ENCODE data around the gene TSSC4. TPM values are rescaled to one million over a fixed set of nuclear protein-coding genes. Genes with fewer than 3 reads are reported as not detected.

The TSSC4 gene
- total RNA-seq, 1 donor from 2014 or later, result 70.0 TPM

DNA sequence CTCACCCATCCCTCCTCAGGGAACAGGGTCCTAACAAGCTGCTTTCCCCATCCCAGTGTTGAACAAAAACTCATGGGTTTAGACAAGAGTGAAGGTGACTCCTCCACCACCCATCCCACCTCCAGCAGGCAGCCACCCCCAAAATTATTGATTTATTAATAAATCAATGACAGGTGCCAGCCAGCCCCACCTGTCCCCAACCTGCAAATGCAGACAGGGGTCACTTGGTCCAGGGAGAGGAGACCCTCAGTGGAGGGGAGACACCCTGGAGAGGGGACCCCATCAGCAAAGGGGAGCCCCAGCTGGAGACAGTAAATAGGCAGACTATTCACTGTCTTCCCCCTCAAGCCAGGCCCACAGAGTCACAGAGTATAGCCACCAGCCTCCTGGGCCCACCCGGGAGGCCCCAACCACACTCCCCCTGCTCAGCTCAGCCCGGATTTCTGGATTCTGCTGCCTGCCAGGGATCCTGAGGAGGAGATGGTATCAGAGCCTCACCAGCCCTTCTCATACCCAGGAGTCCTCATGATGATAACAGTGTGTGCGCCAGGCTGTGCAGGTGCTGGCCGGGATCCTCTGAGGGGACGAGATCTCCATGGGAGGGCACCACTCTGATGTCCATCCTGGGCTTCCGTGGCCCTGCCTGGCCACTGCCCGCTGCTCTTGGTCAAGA, 32.2 kb upstream of the TSSC4 start:
- H3K27ac ChIP-seq (ENCODE audit: low read depth, low read length), result no peak overlapping the region
- Mint-ChIP-seq H3K27me3 (ENCODE audit: low read depth, unreplicated experiment) (peaks cover 15% of the 10 kb centered on the region), H3K36me3 (ENCODE audit: low read depth, unreplicated experiment) (peaks cover 22% of the 10 kb centered on the region), H3K4me3 (ENCODE audit: unreplicated experiment) (no peak overlapping the region), H3K4me1 (ENCODE audit: low read depth, unreplicated experiment) (no peaks in the 10 kb centered on the region), H3K9me3 (ENCODE audit: unreplicated experiment) (peaks cover 3% of the 10 kb centered on the region), H3K27ac (ENCODE audit: unreplicated experiment) (no peak overlapping the region)
- no peaks in the 10 kb centered on the region for H3K79me2 ChIP-seq (ENCODE audit: insufficient read depth, low read length)
- H3K27me3 ChIP-seq (ENCODE audit: insufficient read depth, low read length), result no peaks in the 10 kb centered on the region
- H3K4me3 ChIP-seq (ENCODE audit: insufficient read depth, low read depth, low read length), result no peak overlapping the region
- no peak overlapping the region for H2AFZ ChIP-seq (ENCODE audit: low read depth, low read length)
- DNase-seq (ENCODE audit: low read depth), result no peak
- FAIRE-seq, result no peak
- H4K20me1 ChIP-seq (ENCODE audit: insufficient read depth, low read length), result no peaks in the 10 kb centered on the region
- no peak overlapping the region for H3K9ac ChIP-seq (ENCODE audit: low read length)
- TF ChIP-seq, protein P1, sequence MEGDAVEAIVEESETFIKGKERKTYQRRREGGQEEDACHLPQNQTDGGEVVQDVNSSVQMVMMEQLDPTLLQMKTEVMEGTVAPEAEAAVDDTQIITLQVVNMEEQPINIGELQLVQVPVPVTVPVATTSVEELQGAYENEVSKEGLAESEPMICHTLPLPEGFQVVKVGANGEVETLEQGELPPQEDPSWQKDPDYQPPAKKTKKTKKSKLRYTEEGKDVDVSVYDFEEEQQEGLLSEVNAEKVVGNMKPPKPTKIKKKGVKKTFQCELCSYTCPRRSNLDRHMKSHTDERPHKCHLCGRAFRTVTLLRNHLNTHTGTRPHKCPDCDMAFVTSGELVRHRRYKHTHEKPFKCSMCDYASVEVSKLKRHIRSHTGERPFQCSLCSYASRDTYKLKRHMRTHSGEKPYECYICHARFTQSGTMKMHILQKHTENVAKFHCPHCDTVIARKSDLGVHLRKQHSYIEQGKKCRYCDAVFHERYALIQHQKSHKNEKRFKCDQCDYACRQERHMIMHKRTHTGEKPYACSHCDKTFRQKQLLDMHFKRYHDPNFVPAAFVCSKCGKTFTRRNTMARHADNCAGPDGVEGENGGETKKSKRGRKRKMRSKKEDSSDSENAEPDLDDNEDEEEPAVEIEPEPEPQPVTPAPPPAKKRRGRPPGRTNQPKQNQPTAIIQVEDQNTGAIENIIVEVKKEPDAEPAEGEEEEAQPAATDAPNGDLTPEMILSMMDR (IDR thresholded peaks at IDR 0.05; ENCODE audit: insufficient read depth, low read depth, low read length), result no peak
- TF ChIP-seq EZH2 (IDR thresholded peaks at IDR 0.05; ENCODE audit: insufficient read depth, low read length), result no peak
- H3K9me3 ChIP-seq (ENCODE audit: insufficient read depth, low read depth, low read length), result no peaks in the 10 kb centered on the region
- H3K36me3 ChIP-seq (ENCODE audit: insufficient read depth, low read length), result no peaks in the 10 kb centered on the region
- H3K4me2 ChIP-seq (ENCODE audit: low read length), result no peak overlapping the region
- H3K4me1 ChIP-seq (ENCODE audit: insufficient read depth, low read length), result peaks cover 4% of the 10 kb centered on the region

DNA sequence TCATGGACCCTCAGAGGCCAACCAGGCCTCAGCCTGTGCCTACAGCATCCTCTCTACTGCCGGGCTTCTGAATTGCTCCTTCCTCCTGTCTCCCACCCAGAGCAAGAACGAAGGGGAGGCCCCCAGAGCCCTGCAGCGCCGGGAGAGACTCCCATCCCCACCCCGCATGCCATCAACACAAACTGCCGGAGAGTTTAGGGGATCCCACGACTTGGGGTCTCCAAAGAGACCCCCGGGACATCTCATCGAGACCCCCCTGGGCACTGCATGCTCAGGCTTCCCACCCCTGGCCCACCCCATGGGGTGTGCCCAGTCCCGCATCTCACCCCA, 31.7 kb upstream of the TSSC4 start:
- no peak overlapping the region for H3K4me3 Mint-ChIP-seq (ENCODE audit: unreplicated experiment)
- no peak overlapping the region for H3K27ac ChIP-seq (ENCODE audit: low read depth, low read length)
- no peaks in the 10 kb centered on the region for H3K4me1 Mint-ChIP-seq (ENCODE audit: low read depth, unreplicated experiment)
- FAIRE-seq, result no peak
- peaks cover 16% of the 10 kb centered on the region for H3K36me3 Mint-ChIP-seq (ENCODE audit: low read depth, unreplicated experiment)
- DNase-seq (ENCODE audit: low read depth), result no peak
- H3K36me3 ChIP-seq (ENCODE audit: insufficient read depth, low read length), result no peaks in the 10 kb centered on the region
- H3K27me3 ChIP-seq (ENCODE audit: insufficient read depth, low read length), result no peaks in the 10 kb centered on the region
- no peak overlapping the region for H3K27ac Mint-ChIP-seq (ENCODE audit: unreplicated experiment)
- peaks cover 4% of the 10 kb centered on the region for H3K4me1 ChIP-seq (ENCODE audit: insufficient read depth, low read length)
- TF ChIP-seq EZH2 (IDR thresholded peaks at IDR 0.05; ENCODE audit: insufficient read depth, low read length), result no peak
- peaks cover 3% of the 10 kb centered on the region for H3K9me3 Mint-ChIP-seq (ENCODE audit: unreplicated experiment)
- H2AFZ ChIP-seq (ENCODE audit: low read depth, low read length), result no peak overlapping the region
- no peaks in the 10 kb centered on the region for H3K9me3 ChIP-seq (ENCODE audit: insufficient read depth, low read depth, low read length)
- H4K20me1 ChIP-seq (ENCODE audit: insufficient read depth, low read length), result no peaks in the 10 kb centered on the region
- peaks cover 11% of the 10 kb centered on the region for H3K27me3 Mint-ChIP-seq (ENCODE audit: low read depth, unreplicated experiment)
- no peak overlapping the region for H3K4me2 ChIP-seq (ENCODE audit: low read length)
- H3K79me2 ChIP-seq (ENCODE audit: insufficient read depth, low read length), result no peaks in the 10 kb centered on the region
- H3K9ac ChIP-seq (ENCODE audit: low read length), result no peak overlapping the region
- H3K4me3 ChIP-seq (ENCODE audit: insufficient read depth, low read depth, low read length), result no peak overlapping the region

DNA sequence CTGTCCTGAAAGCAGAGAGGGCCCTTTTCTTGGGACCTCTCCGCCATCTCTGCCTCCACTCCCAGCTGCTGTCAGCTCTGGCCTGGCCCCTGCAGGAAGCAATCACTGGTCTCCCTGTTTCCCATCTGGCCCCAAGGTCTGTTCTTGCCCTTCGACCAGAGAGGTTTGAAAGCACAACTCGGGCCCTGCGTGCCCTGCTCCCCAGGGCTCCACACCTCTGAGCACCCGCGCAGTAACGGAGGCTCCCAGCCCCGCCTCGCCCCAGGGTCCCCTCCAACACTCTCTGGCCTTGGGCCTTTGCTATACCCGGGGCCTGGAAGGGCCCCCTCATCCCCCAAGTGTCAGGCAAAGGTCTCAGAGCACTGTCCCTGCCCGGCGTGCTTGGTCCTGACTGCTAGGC, 31.2 kb upstream of the TSSC4 start:
- TF ChIP-seq EZH2 (IDR thresholded peaks at IDR 0.05; ENCODE audit: insufficient read depth, low read length), result no peak
- TF ChIP-seq, protein P1 (IDR thresholded peaks at IDR 0.05; ENCODE audit: insufficient read depth, low read depth, low read length), result no peak
- no peaks in the 10 kb centered on the region for H3K27me3 ChIP-seq (ENCODE audit: insufficient read depth, low read length)
- no peaks in the 10 kb centered on the region for H3K79me2 ChIP-seq (ENCODE audit: insufficient read depth, low read length)
- H3K4me2 ChIP-seq (ENCODE audit: low read length), result no peak overlapping the region
- Mint-ChIP-seq H3K9me3 (ENCODE audit: unreplicated experiment) (peaks cover 3% of the 10 kb centered on the region), H3K36me3 (ENCODE audit: low read depth, unreplicated experiment) (peaks cover 16% of the 10 kb centered on the region), H3K4me1 (ENCODE audit: low read depth, unreplicated experiment) (no peaks in the 10 kb centered on the region), H3K4me3 (ENCODE audit: unreplicated experiment) (no peak overlapping the region), H3K27ac (ENCODE audit: unreplicated experiment) (no peak overlapping the region), H3K27me3 (ENCODE audit: low read depth, unreplicated experiment) (peaks cover 10% of the 10 kb centered on the region)
- no peak overlapping the region for H3K4me3 ChIP-seq (ENCODE audit: insufficient read depth, low read depth, low read length)
- no peaks in the 10 kb centered on the region for H3K9me3 ChIP-seq (ENCODE audit: insufficient read depth, low read depth, low read length)
- FAIRE-seq (no peak), DNase-seq (ENCODE audit: low read depth) (no peak)
- no peak overlapping the region for H3K27ac ChIP-seq (ENCODE audit: low read depth, low read length)
- peaks cover 4% of the 10 kb centered on the region for H3K4me1 ChIP-seq (ENCODE audit: insufficient read depth, low read length)
- no peaks in the 10 kb centered on the region for H4K20me1 ChIP-seq (ENCODE audit: insufficient read depth, low read length)
- H3K9ac ChIP-seq (ENCODE audit: low read length), result no peak overlapping the region
- H2AFZ ChIP-seq (ENCODE audit: low read depth, low read length), result no peak overlapping the region
- H3K36me3 ChIP-seq (ENCODE audit: insufficient read depth, low read length), result no peaks in the 10 kb centered on the region
